ENCODE data around the gene HLCS. TPM values are rescaled to one million over a fixed set of nuclear protein-coding genes. Genes with fewer than 3 reads are reported as not detected.
A peak's percentile ranks its signal among the peaks of the same experiment; 100 is the strongest.

HLCS gene
- polyA plus RNA-seq, 1 of the 3 experiments (the other 2 are of a cell fraction), result 13.0 TPM

GRCh38 chr21:36909901-36910561 lies 56.4 kb downstream of the HLCS start:
- H3K9ac ChIP-seq, result peak overlapping the region; percentile 56
- DNase-seq, result no peak
- no peaks in the 10 kb centered on the region for H3K27me3 ChIP-seq (ENCODE audit: insufficient read depth)
- POLR2A ChIA-PET, result no interaction called here
- H4K20me1 ChIP-seq (ENCODE audit: insufficient read depth), result no peaks in the 10 kb centered on the region
- H3K9me3 ChIP-seq, result no peaks in the 10 kb centered on the region
- WGBS (ENCODE audit: low lambda C conversion rate), result 58% methylated on average over 16 of the region's 16 CpGs
- peak overlapping the region; percentile 21; the same call in 1 of the 2 replicates for H3K4me2 ChIP-seq
- H3K4me3 ChIP-seq (ENCODE audit: low read depth in 2 of 2, low read length in 1 of 2), result no peak overlapping the region
- H3K9me2 ChIP-seq, result no peaks in the 10 kb centered on the region
- H3K27ac ChIP-seq (ENCODE audit: low read depth in 2 of 2, low read length in 1 of 2), result peak overlapping the region in 1 of 2 experiments; percentile 81; a peak in 2 of 4 replicates
- CTCF ChIA-PET, result no interaction called here
- no peak overlapping the region for H2AFZ ChIP-seq (ENCODE audit: low read depth)
- TF ChIP-seq RFX5 (IDR thresholded peaks at IDR 0.05; ENCODE audit: low read length) (no peak), NFIC (IDR thresholded peaks at IDR 0.05; ENCODE audit: borderline replicate concordance) (no peak), CTCF (IDR thresholded peaks at IDR 0.05) (no peak), FOXJ3 (CRISPR knock-in tag; IDR thresholded peaks at IDR 0.05) (no peak), SIN3A (IDR thresholded peaks at IDR 0.05; ENCODE audit: borderline replicate concordance, low read depth, low read length) (no peak), USF2 (IDR thresholded peaks at IDR 0.05; ENCODE audit: borderline replicate concordance, low read depth, low read length) (no peak), GATA2 (CRISPR knock-in tag; IDR thresholded peaks at IDR 0.05) (no peak), FOSL2 (IDR thresholded peaks at IDR 0.05; ENCODE audit: borderline replicate concordance, low read depth) (peak; percentile 77), ZBTB33 (IDR thresholded peaks at IDR 0.05; ENCODE audit: borderline replicate concordance, low read depth) (no peak), USF1 (IDR thresholded peaks at IDR 0.05; ENCODE audit: borderline replicate concordance, low read depth) (no peak), JUND (IDR thresholded peaks at IDR 0.05) (peak; percentile 66), MXI1 (IDR thresholded peaks at IDR 0.05; ENCODE audit: low read depth, low read length) (no peak), TCF12 (IDR thresholded peaks at IDR 0.05) (peak; percentile 36; the same call in 1 of the 2 replicates), RCOR1 (IDR thresholded peaks at IDR 0.05; ENCODE audit: low read length) (no peak), TAF1 (IDR thresholded peaks at IDR 0.05; ENCODE audit: borderline replicate concordance, low read depth, low read length) (no peak), EP300 (IDR thresholded peaks at IDR 0.05; ENCODE audit: borderline replicate concordance in 1 of 2, low read depth in 1 of 2, low read length in 1 of 2) (peak in 1 of 2 experiments; percentile 38; a peak in 1 of 4 replicates), TEAD4 (IDR thresholded peaks at IDR 0.05; ENCODE audit: borderline replicate concordance, insufficient read depth) (peak; percentile 23; the same call in 1 of the 2 replicates), RAD21 (IDR thresholded peaks at IDR 0.05; ENCODE audit: low read length) (no peak), PBX3 (IDR thresholded peaks at IDR 0.05) (0 out of 2 replicates have a peak, but pooled peaks have one; percentile 20)
- no peaks in the 10 kb centered on the region for H3F3A ChIP-seq (replicated peaks; ENCODE audit: insufficient read depth)
- H3K36me3 ChIP-seq (replicated peaks in 1 of 2; ENCODE audit: control insufficient read depth in 1 of 2, insufficient read depth in 2 of 2, low read length in 1 of 2), result no peaks in the 10 kb centered on the region
- H3K4me1 ChIP-seq (ENCODE audit: control insufficient read depth in 1 of 2, insufficient read depth in 2 of 2, low read depth in 1 of 2, low read length in 1 of 2), result peaks cover 7 to 14% of the 10 kb centered on the region in 2 experiments; a peak in 3 of 4 replicates
- H3K79me2 ChIP-seq (ENCODE audit: insufficient read depth), result peaks cover 16% of the 10 kb centered on the region
